Vagina (tissue), 2 donors: ENCODE measurements around the gene CHD8. TPM values are rescaled to one million over a fixed set of nuclear protein-coding genes. Genes with fewer than 3 reads are reported as not detected.
A peak's percentile ranks its signal among the peaks of the same experiment; 100 is the strongest.

Experiments
- DNase-seq, 2 donors: peaks; one replicate each; pipeline ENCODE4 v3.0.0-alpha.2; 2017; ENCODE audit errors: extremely low spot score in 2 of 2
- H3K27ac ChIP-seq: fragments of 200-600 bp; sonication (generic); one replicate; pipeline ENCODE4 v1.5.1; 2019
- H3K27me3 ChIP-seq: fragments of 200-600 bp; sonication (generic); one replicate; pipeline ENCODE4 v1.5.1; 2019
- H3K36me3 ChIP-seq, 2 donors: fragments of 200-600 bp; sonication (generic); one replicate each; pipeline ENCODE4 v1.5.1; 2017 to 2019
- H3K4me1 ChIP-seq: fragments of 200-600 bp; sonication (generic); one replicate; pipeline ENCODE4 v1.5.1; 2019
- H3K4me3 ChIP-seq, 2 donors: fragments of 200-600 bp; sonication (generic); 1 replicate in 1 of 2; 2 replicates in 1 of 2; pipeline ENCODE4 v1.5.1; 2016 to 2019
- H3K9me3 ChIP-seq: fragments of 200-600 bp; sonication (generic); one replicate; pipeline ENCODE4 v1.5.1; 2019
- POLR2A ChIP-seq, 2 donors: fragments of 450-650 bp; IDR thresholded peaks; one replicate each; pipeline ENCODE4 v1.6.1; 2017; ENCODE audit warnings: antibody characterized with exemption in 2 of 2, mild to moderate bottlenecking in 2 of 2, moderate library complexity in 2 of 2
- POLR2AphosphoS5 ChIP-seq, 2 donors: sonication (generic); formaldehyde crosslinking; IDR thresholded peaks; one replicate each; pipeline ENCODE4 v1.9.0; 2017; ENCODE audit warnings: antibody characterized with exemption in 2 of 2, mild to moderate bottlenecking in 2 of 2, low read depth in 1 of 2; ENCODE audit not compliant: insufficient read depth in 1 of 2
- intact Hi-C: fragments of 100-400 bp; cut with DNase I; formaldehyde crosslinking; loops from one replicate; pipeline ENCODE4 v1.15.1; 2023
- total RNA-seq: library from RNA; depleted of rRNA; stranded (reverse); fragments of >200 nt; gene quantifications from one replicate; pipeline ENCODE4 v1.2.3, GENCODE V29; 2016
- TF ChIP-seq, protein P1 (sequence below), 3 experiments: fragments of 450-650 bp in 2 of 3; fragments of 200-600 bp in 1 of 3; sonication (generic) in 1 of 3; IDR thresholded peaks; one replicate each; pipeline ENCODE4 v1.5.1; 2017 to 2019; ENCODE audit warnings: antibody characterized with exemption in 3 of 3, mild to moderate bottlenecking in 2 of 3, moderate library complexity in 2 of 3

Gene CHD8
- total RNA-seq, 1 donor from 2014 or later: 61.1 TPM

DNA sequence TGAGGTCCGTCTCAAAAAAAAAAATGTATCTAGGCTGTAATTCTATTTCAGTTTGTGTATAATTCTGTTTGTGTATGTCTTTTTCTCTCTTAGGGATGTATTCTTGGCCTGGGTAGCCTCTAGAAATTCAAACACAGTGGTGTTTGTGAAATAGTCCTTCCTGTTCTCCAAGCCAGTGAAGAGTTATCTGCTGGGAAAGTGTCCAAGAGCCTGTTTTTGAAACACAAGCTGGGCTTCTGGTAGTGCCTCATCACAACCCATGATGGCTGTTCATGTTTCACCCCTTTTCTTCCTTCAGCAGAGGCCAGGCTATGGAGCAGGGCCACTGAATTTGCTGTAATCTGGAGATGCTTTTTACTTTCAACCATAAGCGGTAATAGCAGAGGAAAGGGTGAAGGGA, 40.5 kb upstream of the CHD8 start:
- TF ChIP-seq POLR2AphosphoS5 (IDR thresholded peaks at IDR 0.05; ENCODE audit: insufficient read depth in 1 of 2, low read depth in 1 of 2) (no peak), POLR2A (IDR thresholded peaks at IDR 0.05) (no peak)
- TF ChIP-seq, protein P1, sequence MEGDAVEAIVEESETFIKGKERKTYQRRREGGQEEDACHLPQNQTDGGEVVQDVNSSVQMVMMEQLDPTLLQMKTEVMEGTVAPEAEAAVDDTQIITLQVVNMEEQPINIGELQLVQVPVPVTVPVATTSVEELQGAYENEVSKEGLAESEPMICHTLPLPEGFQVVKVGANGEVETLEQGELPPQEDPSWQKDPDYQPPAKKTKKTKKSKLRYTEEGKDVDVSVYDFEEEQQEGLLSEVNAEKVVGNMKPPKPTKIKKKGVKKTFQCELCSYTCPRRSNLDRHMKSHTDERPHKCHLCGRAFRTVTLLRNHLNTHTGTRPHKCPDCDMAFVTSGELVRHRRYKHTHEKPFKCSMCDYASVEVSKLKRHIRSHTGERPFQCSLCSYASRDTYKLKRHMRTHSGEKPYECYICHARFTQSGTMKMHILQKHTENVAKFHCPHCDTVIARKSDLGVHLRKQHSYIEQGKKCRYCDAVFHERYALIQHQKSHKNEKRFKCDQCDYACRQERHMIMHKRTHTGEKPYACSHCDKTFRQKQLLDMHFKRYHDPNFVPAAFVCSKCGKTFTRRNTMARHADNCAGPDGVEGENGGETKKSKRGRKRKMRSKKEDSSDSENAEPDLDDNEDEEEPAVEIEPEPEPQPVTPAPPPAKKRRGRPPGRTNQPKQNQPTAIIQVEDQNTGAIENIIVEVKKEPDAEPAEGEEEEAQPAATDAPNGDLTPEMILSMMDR (IDR thresholded peaks at IDR 0.05): no peak
- no peaks in the 10 kb centered on the region for H3K27me3 ChIP-seq
- intact Hi-C loops: no loop called here
- H3K36me3 ChIP-seq: peaks cover 0 to 72% of the 10 kb centered on the region in 2 donors
- H3K4me3 ChIP-seq: no peak overlapping the region
- H3K27ac ChIP-seq: no peak overlapping the region
- H3K4me1 ChIP-seq: no peaks in the 10 kb centered on the region
- DNase-seq: no peak
- no peaks in the 10 kb centered on the region for H3K9me3 ChIP-seq

DNA sequence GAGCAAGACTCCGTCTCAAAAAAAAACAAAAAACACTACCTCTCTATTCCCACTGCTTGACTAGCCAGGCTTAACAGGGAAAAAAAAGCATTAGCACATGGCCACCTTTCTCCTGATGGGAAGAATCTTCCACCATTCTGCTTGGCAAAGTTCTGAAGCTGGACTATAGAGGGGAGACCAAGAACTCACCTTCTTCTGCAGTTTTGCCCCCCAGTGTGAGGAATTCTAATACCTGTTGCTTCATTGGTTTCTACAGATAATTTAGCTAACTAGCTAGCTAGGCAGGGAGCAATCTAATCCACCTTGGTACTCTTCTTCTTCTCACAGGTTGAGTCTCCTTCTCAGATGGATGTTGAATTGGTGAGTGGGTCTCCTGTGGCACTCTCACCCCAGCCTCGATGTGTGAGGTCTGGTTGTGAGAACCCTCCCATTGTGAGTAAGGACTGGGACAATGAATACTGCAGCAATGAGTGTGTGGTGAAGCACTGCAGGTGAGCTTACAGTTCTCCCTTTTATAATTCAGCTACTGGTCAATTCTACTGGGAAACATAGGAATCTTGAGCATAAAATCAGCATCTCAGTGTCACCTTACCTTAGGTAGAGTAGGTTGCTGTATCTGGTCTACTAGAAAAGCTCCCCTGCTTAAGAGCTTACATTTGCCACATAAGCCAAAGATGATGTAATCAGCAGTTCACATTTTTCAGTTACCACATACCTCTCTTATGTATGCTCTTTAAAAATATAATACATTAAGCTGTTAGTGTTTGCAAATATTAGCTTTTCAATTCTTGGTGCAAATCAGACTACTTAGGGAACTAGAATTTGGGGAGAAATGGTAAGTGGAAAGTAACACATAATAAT, 39.2 kb upstream of the CHD8 start:
- Histone ChIP-seq H3K27me3 (no peaks in the 10 kb centered on the region), H3K36me3 (peaks cover 0 to 84% of the 10 kb centered on the region in 2 donors), H3K9me3 (no peaks in the 10 kb centered on the region), H3K4me1 (no peaks in the 10 kb centered on the region), H3K27ac (no peak overlapping the region), H3K4me3 (no peak overlapping the region)
- intact Hi-C loops: no loop called here
- no peak for DNase-seq
- TF ChIP-seq, protein P1 (IDR thresholded peaks at IDR 0.05): no peak
- TF ChIP-seq POLR2AphosphoS5 (IDR thresholded peaks at IDR 0.05; ENCODE audit: insufficient read depth in 1 of 2, low read depth in 1 of 2) (no peak), POLR2A (IDR thresholded peaks at IDR 0.05) (no peak)

DNA sequence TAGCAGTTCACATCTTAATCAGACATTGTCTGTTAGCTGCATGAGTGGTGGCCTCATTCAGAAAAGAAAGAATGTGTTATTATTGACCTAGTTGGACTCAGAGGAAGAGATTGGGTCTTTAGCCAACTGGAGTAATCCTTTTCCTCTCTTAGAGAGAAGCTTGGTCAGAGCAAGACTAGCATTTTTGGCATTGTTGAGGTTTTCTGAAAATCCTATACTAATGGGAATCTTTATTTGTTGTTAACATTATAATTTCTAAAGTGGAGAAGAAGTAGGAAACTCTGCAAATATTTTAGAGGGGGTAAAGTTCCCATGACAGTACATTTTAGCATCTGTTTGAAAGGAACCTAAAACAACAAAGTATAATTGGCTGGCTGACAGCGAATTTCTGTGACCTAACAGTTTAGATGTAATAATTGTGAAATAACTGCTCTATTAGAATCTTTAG, 30.7 kb upstream of the CHD8 start:
- TF ChIP-seq POLR2A (IDR thresholded peaks at IDR 0.05) (no peak), POLR2AphosphoS5 (IDR thresholded peaks at IDR 0.05; ENCODE audit: insufficient read depth in 1 of 2, low read depth in 1 of 2) (no peak)
- TF ChIP-seq, protein P1 (IDR thresholded peaks at IDR 0.05): no peak
- H3K9me3 ChIP-seq: no peaks in the 10 kb centered on the region
- H3K27ac ChIP-seq: no peak overlapping the region
- no peak overlapping the region for H3K4me3 ChIP-seq
- H3K36me3 ChIP-seq: peaks cover 0 to 37% of the 10 kb centered on the region in 2 donors
- no peak for DNase-seq
- intact Hi-C loops: no loop called here
- H3K4me1 ChIP-seq: peaks cover 6% of the 10 kb centered on the region
- H3K27me3 ChIP-seq: no peaks in the 10 kb centered on the region

DNA sequence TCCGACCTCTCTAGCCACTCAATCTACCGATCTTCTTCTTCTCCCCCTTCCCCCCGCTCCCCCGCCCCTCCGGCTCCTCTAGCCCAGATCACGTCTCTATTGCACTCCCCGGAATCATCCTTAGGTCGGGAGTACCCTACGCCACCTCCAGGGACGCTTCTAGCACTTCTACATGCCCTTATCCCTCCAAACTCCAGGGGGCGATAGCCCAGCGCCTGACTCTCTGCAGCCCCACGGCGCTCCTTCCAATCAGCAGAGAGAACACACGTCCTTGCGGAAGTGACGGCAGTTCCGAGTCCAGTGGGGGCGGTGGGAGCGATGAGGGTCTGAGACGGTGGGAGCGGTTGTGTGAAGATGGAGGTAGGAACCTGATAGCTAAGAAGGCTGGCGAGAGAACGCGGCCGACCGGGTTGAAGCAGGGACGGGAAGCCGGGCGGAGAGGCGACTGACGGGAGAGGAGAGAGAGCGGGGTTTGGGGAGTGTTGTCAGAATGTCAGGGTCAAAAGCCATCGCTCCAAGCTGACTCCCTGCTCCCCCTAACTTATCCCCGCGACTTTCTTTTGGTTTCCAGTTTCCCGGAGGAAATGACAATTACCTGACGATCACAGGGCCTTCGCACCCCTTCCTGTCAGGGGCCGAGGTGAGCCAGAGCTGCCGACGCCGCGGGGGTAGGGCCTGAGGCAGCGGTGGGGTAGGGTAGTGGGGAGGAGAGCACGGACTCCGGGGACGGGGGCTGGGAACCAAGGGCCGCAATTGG, 21.2 kb upstream of the CHD8 start, which contains the start of the genes RAB2B and TOX4:
Gene RAB2B (minus strand): TSS at position 35 of the 757 bp plus-strand sequence. CDS start 87 bp downstream, outside the sequence.
Gene TOX4 (plus strand): TSS at position 271 of the 757 bp plus-strand sequence. CDS start 84 bp downstream, at position 355.
- H3K4me1 ChIP-seq: peaks cover 31% of the 10 kb centered on the region
- intact Hi-C loops: no loop called here
- TF ChIP-seq, protein P1 (IDR thresholded peaks at IDR 0.05): peak; percentile 71 to 98 (median 90)
- TF ChIP-seq POLR2AphosphoS5 (IDR thresholded peaks at IDR 0.05; ENCODE audit: insufficient read depth in 1 of 2, low read depth in 1 of 2) (peak; percentile 91 to 92), POLR2A (IDR thresholded peaks at IDR 0.05) (peak in 1 of 2 donors; percentile 54)
- peak within 1 kb of the TSS; percentile 76 to 92 for H3K4me3 ChIP-seq
- no peaks in the 10 kb centered on the region for H3K27me3 ChIP-seq
- H3K9me3 ChIP-seq: no peaks in the 10 kb centered on the region
- H3K27ac ChIP-seq: peak within 1 kb of the TSS; percentile 81
- H3K36me3 ChIP-seq: peaks cover 0 to 7% of the 10 kb centered on the region in 2 donors
- DNase-seq: peak; percentile 97 to 99
